ENCODE data around the gene SLF2.

- TF ChIP-seq POLR2A (IDR thresholded peaks at IDR 0.05) = no peak
- TF ChIP-seq, protein P1, sequence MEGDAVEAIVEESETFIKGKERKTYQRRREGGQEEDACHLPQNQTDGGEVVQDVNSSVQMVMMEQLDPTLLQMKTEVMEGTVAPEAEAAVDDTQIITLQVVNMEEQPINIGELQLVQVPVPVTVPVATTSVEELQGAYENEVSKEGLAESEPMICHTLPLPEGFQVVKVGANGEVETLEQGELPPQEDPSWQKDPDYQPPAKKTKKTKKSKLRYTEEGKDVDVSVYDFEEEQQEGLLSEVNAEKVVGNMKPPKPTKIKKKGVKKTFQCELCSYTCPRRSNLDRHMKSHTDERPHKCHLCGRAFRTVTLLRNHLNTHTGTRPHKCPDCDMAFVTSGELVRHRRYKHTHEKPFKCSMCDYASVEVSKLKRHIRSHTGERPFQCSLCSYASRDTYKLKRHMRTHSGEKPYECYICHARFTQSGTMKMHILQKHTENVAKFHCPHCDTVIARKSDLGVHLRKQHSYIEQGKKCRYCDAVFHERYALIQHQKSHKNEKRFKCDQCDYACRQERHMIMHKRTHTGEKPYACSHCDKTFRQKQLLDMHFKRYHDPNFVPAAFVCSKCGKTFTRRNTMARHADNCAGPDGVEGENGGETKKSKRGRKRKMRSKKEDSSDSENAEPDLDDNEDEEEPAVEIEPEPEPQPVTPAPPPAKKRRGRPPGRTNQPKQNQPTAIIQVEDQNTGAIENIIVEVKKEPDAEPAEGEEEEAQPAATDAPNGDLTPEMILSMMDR (IDR thresholded peaks at IDR 0.05 in 8 of 11, conservative IDR thresholded peaks at IDR 0.05 in 3 of 11) = no peak
Observed at GRCh38 chr10:100967332-100967731, 54.6 kb downstream of the SLF2 start.
